Coronary artery (tissue), 2 donors: Measurements from ENCODE around the gene OLFML2B.
"Not testable (repeated sequence)": the region's sequence is repeated elsewhere in the genome, so short reads cannot be mapped to it uniquely, and the experiment has no call there.

Source experiments
- DNase-seq: peaks from one replicate; pipeline ENCODE4 v3.0.0-alpha.2; 2017; ENCODE audit warnings: low spot score
- H3K27ac ChIP-seq, 2 donors: fragments of 200-600 bp; sonication (generic); one replicate each; pipeline ENCODE4 v1.5.1; 2016 to 2019
- H3K4me3 ChIP-seq: fragments of 200-600 bp; sonication (generic); 2 replicates; pipeline ENCODE4 v1.5.1; 2016; ENCODE audit warnings: mild to moderate bottlenecking, moderate library complexity
- TF ChIP-seq, protein P1 (sequence below): fragments of 200-600 bp; sonication (generic); IDR thresholded peaks from one replicate; pipeline ENCODE4 v1.5.1; 2019; ENCODE audit warnings: antibody characterized with exemption

Gene OLFML2B

GRCh38 chr1:162023181-162023546 lies 505 bp downstream of the OLFML2B start:
- Histone ChIP-seq H3K4me3 (peak overlapping the region; percentile 87), H3K27ac (peak overlapping the region; percentile 85 to 88)
- TF ChIP-seq, protein P1, sequence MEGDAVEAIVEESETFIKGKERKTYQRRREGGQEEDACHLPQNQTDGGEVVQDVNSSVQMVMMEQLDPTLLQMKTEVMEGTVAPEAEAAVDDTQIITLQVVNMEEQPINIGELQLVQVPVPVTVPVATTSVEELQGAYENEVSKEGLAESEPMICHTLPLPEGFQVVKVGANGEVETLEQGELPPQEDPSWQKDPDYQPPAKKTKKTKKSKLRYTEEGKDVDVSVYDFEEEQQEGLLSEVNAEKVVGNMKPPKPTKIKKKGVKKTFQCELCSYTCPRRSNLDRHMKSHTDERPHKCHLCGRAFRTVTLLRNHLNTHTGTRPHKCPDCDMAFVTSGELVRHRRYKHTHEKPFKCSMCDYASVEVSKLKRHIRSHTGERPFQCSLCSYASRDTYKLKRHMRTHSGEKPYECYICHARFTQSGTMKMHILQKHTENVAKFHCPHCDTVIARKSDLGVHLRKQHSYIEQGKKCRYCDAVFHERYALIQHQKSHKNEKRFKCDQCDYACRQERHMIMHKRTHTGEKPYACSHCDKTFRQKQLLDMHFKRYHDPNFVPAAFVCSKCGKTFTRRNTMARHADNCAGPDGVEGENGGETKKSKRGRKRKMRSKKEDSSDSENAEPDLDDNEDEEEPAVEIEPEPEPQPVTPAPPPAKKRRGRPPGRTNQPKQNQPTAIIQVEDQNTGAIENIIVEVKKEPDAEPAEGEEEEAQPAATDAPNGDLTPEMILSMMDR: no peak
- no peak for DNase-seq

GRCh38 chr1:162022626-162023025 lies 1.0 kb downstream of the OLFML2B start:
- TF ChIP-seq, protein P1: no peak
- no peak for DNase-seq
- peak overlapping the region; percentile 85 to 88 for H3K27ac ChIP-seq
- peak overlapping the region; percentile 87 for H3K4me3 ChIP-seq

DNA sequence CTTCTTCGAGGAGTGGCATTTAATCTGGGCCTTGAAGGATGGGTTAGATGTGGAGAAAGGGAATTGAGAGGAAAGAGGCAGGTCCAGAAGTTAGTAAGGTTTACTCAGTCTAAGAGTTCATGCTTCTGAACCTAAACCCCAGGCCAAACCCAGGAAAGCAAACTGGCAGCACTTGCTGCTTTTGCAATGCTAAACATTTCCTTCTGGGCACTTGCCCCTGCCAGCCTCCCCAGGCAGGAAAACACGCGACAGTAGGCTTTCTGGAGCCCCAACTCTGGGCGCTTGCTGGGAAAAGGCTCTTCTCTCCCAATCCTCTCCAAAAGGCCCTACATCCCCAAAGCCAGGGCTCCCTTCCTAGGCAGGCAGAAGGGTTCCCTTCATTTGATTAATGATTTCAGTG lies 2.5 kb downstream of the OLFML2B start:
- Histone ChIP-seq H3K4me3 (peak overlapping the region; percentile 87), H3K27ac (peak overlapping the region; percentile 85 to 88)
- TF ChIP-seq, protein P1: no peak
- DNase-seq: no peak

DNA sequence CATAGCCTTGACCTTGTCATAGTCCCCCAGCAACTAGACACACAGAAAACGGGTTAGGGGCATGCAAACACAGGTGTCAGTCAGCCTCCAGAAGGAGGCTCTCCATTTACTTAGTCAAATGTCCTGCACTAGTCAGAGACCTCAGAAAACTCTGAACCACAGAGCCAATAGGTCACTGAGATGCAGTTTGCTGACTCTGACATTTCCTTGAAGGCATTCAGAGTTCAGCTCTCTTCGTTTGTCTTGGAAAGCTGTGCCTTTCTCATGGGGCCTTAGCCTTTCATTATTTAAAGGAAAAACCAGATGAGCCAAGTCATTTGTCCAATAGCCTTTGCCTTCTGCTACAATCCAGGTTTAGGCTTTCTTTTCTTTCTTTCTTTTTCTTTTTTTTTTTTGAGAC lies 3.5 kb downstream of the OLFML2B start:
- no peak for DNase-seq
- TF ChIP-seq, protein P1: no peak
- H3K4me3 ChIP-seq: peak overlapping the region; percentile 33
- H3K27ac ChIP-seq: peak overlapping the region; percentile 85 to 87

- H3K4me3 ChIP-seq: peak overlapping the region; percentile 33
- H3K27ac ChIP-seq: peak overlapping the region; percentile 85 to 87
- no peak for DNase-seq
- TF ChIP-seq, protein P1: no peak
These were observed 4.2 kb downstream of the OLFML2B start for GRCh38 chr1:162019446-162019845.

- DNase-seq: no peak
- TF ChIP-seq, protein P1: no peak
- peak overlapping the region; percentile 5 for H3K4me3 ChIP-seq
- H3K27ac ChIP-seq: peak overlapping the region; percentile 85 to 87
These were observed 4.7 kb downstream of the OLFML2B start for GRCh38 chr1:162019006-162019405.

- no peak for DNase-seq
- TF ChIP-seq, protein P1: no peak
- no peak overlapping the region for H3K4me3 ChIP-seq
- H3K27ac ChIP-seq: peak overlapping the region; percentile 85 to 87
These were observed 5.3 kb downstream of the OLFML2B start for GRCh38 chr1:162018418-162018817.

DNA sequence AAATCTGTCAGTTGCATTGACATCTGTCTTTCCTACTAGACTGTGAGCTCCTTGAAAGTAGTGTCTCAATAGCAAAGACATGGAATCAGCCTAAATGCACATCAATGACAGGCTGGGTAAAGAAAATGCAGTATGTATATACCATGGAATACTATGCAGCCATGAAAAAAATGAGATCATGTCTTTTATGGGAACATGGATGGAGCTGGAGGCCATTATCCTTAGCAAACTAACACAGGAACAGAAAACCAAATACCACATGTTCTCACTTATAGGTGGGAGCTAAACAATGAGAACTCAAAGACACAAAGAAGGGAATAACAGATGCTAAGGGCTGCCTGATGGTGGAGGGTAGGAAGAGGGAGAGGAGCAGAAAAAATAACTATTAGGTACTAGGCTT lies 5.9 kb downstream of the OLFML2B start:
- H3K27ac ChIP-seq, DNase-seq, H3K4me3 ChIP-seq: not testable (repeated sequence)
